GM12878 (cell line): Measurements from ENCODE around the gene TRAP1. TPM values are rescaled to one million over a fixed set of nuclear protein-coding genes. Genes with fewer than 3 reads are reported as not detected.

ENCODE experiments used
- ATAC-seq: fragments of 200-7000 bp; cut with Tn5 transposase; 3 replicates; pipeline ENCODE4 v1.9.1; 2020; ENCODE audit warnings: mild to moderate bottlenecking, moderate library complexity
- BruUV-seq: library from RNA; stranded (reverse); fragments of 400-500 nt; replicated peaks from 2 replicates; lab custom pipeline; 2021; lab: Mats Ljungman, UMichigan
- CTCF ChIA-PET: fragments of 300-600 bp; sonication (Branson Sonifier 250); formaldehyde crosslinking; extraction: SDS; loops from one replicate; lab custom pipeline; 2021; ENCODE audit warnings: inconsistent platforms; lab: Yijun Ruan, JAX
- POLR2A ChIA-PET: fragments of 350-600 bp; formaldehyde crosslinking; extraction: SDS; loops from one replicate; lab custom pipeline; 2021; ENCODE audit warnings: inconsistent platforms; lab: Charles Lee
- RAD21 ChIA-PET: fragments of 300-600 bp; sonication (Branson Sonifier 250); formaldehyde crosslinking; loops from one replicate; lab custom pipeline; 2023; ENCODE audit warnings: antibody characterized with exemption; ENCODE audit not compliant: unreplicated experiment; lab: Charles Lee
- SMC1A ChIA-PET: fragments of 300-600 bp; sonication (Branson Sonifier 250); formaldehyde crosslinking; loops from one replicate; lab custom pipeline; 2023; ENCODE audit not compliant: unreplicated experiment, uncharacterized antibody; lab: Charles Lee
- DNase-seq: peaks from one replicate; pipeline ENCODE4 v3.0.0-alpha.2; 2011; ENCODE audit warnings: low read depth, low spot score
- FAIRE-seq: peaks from 3 replicates; lab custom pipeline; 2011; peaks lifted over from hg19 to GRCh38; lab: Jason Lieb, UNC
- H2AFZ ChIP-seq: 2 replicates; pipeline ENCODE4 v1.6.0; 2011; ENCODE audit warnings: low read depth, low read length, control low read depth; ENCODE audit not compliant: control insufficient read depth
- H3K27ac ChIP-seq: 2 replicates; pipeline ENCODE4 v1.5.1; 2011; ENCODE audit warnings: control low read depth; ENCODE audit not compliant: control insufficient read depth, insufficient read depth
- H3K27me3 ChIP-seq, 2 experiments: replicated peaks in 1 of 2; 2 replicates each; pipeline versions ENCODE4 v1.6.0 to v1.6.1; 2011; ENCODE audit warnings: low read length in 1 of 2; ENCODE audit not compliant: control insufficient read depth in 2 of 2, insufficient read depth in 2 of 2
- H3K36me3 ChIP-seq, 2 experiments: 2 replicates each; pipeline ENCODE4 v1.5.1; 2011; ENCODE audit warnings: low read length in 1 of 2; ENCODE audit not compliant: control insufficient read depth in 2 of 2, insufficient read depth in 2 of 2
- H3K4me1 ChIP-seq: 2 replicates; pipeline ENCODE4 v1.6.1; 2011; ENCODE audit warnings: mild to moderate bottlenecking, low read length, moderate library complexity, mixed read lengths; ENCODE audit not compliant: control insufficient read depth, insufficient read depth
- H3K4me2 ChIP-seq: 2 replicates; pipeline ENCODE4 v1.6.0; 2011; ENCODE audit warnings: control low read depth; ENCODE audit not compliant: control insufficient read depth, insufficient read depth
- H3K4me3 ChIP-seq: fragments of 200-600 bp; sonication (generic); 2 replicates; pipeline ENCODE4 v1.5.1; 2016
- H3K79me2 ChIP-seq: 2 replicates; pipeline ENCODE4 v1.6.0; 2011; ENCODE audit warnings: low read length; ENCODE audit not compliant: control insufficient read depth, insufficient read depth
- H3K9ac ChIP-seq: 2 replicates; pipeline ENCODE4 v1.8.0; 2011; ENCODE audit warnings: low read length, control low read depth, mixed read lengths; ENCODE audit not compliant: control insufficient read depth, insufficient read depth
- H3K9me3 ChIP-seq: replicated peaks from 3 replicates; pipeline ENCODE4 v1.5.1; 2011; ENCODE audit warnings: mild to moderate bottlenecking, low read length; ENCODE audit not compliant: control insufficient read depth, insufficient read depth
- H4K20me1 ChIP-seq: 2 replicates; pipeline ENCODE4 v1.6.0; 2011; ENCODE audit not compliant: control insufficient read depth, insufficient read depth
- BCL3 ChIP-seq: IDR thresholded peaks from 2 replicates; pipeline ENCODE4 v1.6.1; 2011; ENCODE audit warnings: borderline replicate concordance, low read depth, mild to moderate bottlenecking, moderate library complexity, low read length; ENCODE audit not compliant: insufficient read depth, poor library complexity, severe bottlenecking
- CREM ChIP-seq: IDR thresholded peaks from 2 replicates; pipeline ENCODE4 v1.6.1; 2014; ENCODE audit warnings: antibody characterized with exemption, low read depth
- EGR1 ChIP-seq, 2 experiments: IDR thresholded peaks; 1 replicate in 1 of 2; 2 replicates in 1 of 2; pipeline ENCODE4 v1.6.1; 2011 to 2012; ENCODE audit warnings: low read depth in 2 of 2, low read length in 2 of 2, borderline replicate concordance in 1 of 2, mild to moderate bottlenecking in 1 of 2, moderate library complexity in 1 of 2
- FOXK2 ChIP-seq: fragments of 450-650 bp; IDR thresholded peaks from 2 replicates; pipeline ENCODE4 v1.6.1; 2017; ENCODE audit warnings: mild to moderate bottlenecking, moderate library complexity
- GABPA ChIP-seq: IDR thresholded peaks from 2 replicates; pipeline ENCODE4 v1.6.1; 2014; ENCODE audit warnings: antibody characterized with exemption, low read depth, mild to moderate bottlenecking, inconsistent platforms
- NFIC ChIP-seq: IDR thresholded peaks from 2 replicates; pipeline ENCODE4 v1.6.1; 2012; ENCODE audit warnings: low read depth, mild to moderate bottlenecking, inconsistent platforms, low read length, moderate library complexity
- PKNOX1 ChIP-seq: fragments of 450-650 bp; IDR thresholded peaks from 2 replicates; pipeline ENCODE4 v1.6.1; 2016; ENCODE audit warnings: mild to moderate bottlenecking
- RCOR1 ChIP-seq: conservative IDR thresholded peaks from 2 replicates; pipeline ENCODE4 v1.6.1; 2012; ENCODE audit warnings: low read depth, low read length, improper control_type of control experiment
- RFX5 ChIP-seq: IDR thresholded peaks from 2 replicates; pipeline ENCODE4 v1.6.1; 2011; ENCODE audit warnings: low read depth, low read length, improper control_type of control experiment
- SREBF2 ChIP-seq: IDR thresholded peaks from 2 replicates; pipeline ENCODE4 v1.6.1; 2012; ENCODE audit warnings: mild to moderate bottlenecking, low read length
- STAT1 ChIP-seq: fragments of 450-650 bp; conservative IDR thresholded peaks from 2 replicates; pipeline ENCODE4 v1.6.1; 2014; ENCODE audit warnings: antibody characterized with exemption, mild to moderate bottlenecking
- STAT3 ChIP-seq: IDR thresholded peaks from 2 replicates; pipeline ENCODE4 v1.6.1; 2011; ENCODE audit warnings: low read depth, low read length, improper control_type of control experiment
- ZNF24 ChIP-seq: fragments of 450-650 bp; IDR thresholded peaks from 2 replicates; pipeline ENCODE4 v1.6.1; 2017; ENCODE audit warnings: antibody characterized with exemption, mild to moderate bottlenecking
- ZNF384 ChIP-seq: IDR thresholded peaks from 2 replicates; pipeline ENCODE4 v1.6.1; 2012; ENCODE audit warnings: low read depth, mild to moderate bottlenecking, low read length, improper control_type of control experiment, borderline replicate concordance
- WGBS: methylation state at CpG from one replicate; pipeline ENCODE4 v1.1.6; 2016; ENCODE audit warnings: low lambda C conversion rate; ENCODE audit not compliant: insufficient replicate concordance, insufficient coverage; ENCODE audit errors: missing lambda C conversion rate; 5-methylcytosine and 5-hydroxymethylcytosine counted together
- in situ Hi-C: fragments of 300-500 bp; cut with MboI; formaldehyde crosslinking; loops from 9 replicates; pipeline ENCODE4 v1.14.3; 2018; ENCODE audit warnings: mixed read lengths
- intact Hi-C: fragments of 100-400 bp; cut with micrococcal nuclease; formaldehyde crosslinking; loops from one replicate; pipeline ENCODE4 v1.14.2; 2022; ENCODE audit not compliant: unreplicated experiment
- polyA plus RNA-seq, 11 experiments: library from polyadenylated mRNA; depleted of rRNA in 4 of 11; unstranded in 6 of 11; stranded (reverse) in 5 of 11; fragments of >200 nt; fragmentation: Nextera tagmentation in 4 of 11; fragmentation: Illumina TruSeq in 1 of 11; extraction: Ambion mirVana in 4 of 11; extraction: Trizol in 1 of 11; gene quantifications; 1 replicate in 1 of 11; 2 replicates in 10 of 11; pipeline versions ENCODE4 v1.2.1 to v1.2.3, GENCODE V29; 2011 to 2016; ENCODE audit warnings: inconsistent platforms in 2 of 11, missing spikeins in 2 of 11, low read depth in 1 of 11
- total RNA-seq, 4 experiments: library from RNA; depleted of rRNA in 3 of 4; stranded (reverse); fragments of >200 nt in 3 of 4; fragmentation: Illumina TruSeq in 1 of 4; extraction: Trizol in 1 of 4; gene quantifications; 2 replicates each; pipeline versions ENCODE4 v1.2.1 to v1.2.3, GENCODE V29; 2013 to 2021

TRAP1 gene
- total and polyA plus RNA-seq, 10 of the 15 experiments (the other 5 are each of a cell fraction or from before 2014, with no cell fraction given): 16.3 to 442 (median 241) TPM

GRCh38 chr16:3611146-3611975 lies 106.0 kb downstream of the TRAP1 start, which contains the start of gene SLX4 (continued):
- TF ChIP-seq BCL3: peak; percentile 12
- TF ChIP-seq RCOR1: 0 out of 2 replicates have a peak, but pooled peaks have one; percentile 4
- TF ChIP-seq ZNF24: no peak
- no peak for TF ChIP-seq FOXK2
- TF ChIP-seq GABPA: 0 out of 2 replicates have a peak, but pooled peaks have one; percentile 37
- no peak for TF ChIP-seq RFX5
- TF ChIP-seq CREM: no peak
- peak in 1 of 2 experiments; percentile 96; a peak in 2 of 3 replicates for TF ChIP-seq EGR1 (IDR thresholded peaks at IDR 0.05; ENCODE audit: borderline replicate concordance in 1 of 2, low read depth in 2 of 2, low read length in 2 of 2)
- TF ChIP-seq SREBF2: no peak
- TF ChIP-seq ZNF384: no peak

- peak overlapping the region; percentile 88 for H2AFZ ChIP-seq
- no peaks in the 10 kb centered on the region for H4K20me1 ChIP-seq
- WGBS: 2% methylated on average over 10 of the region's 10 CpGs
- H3K9me3 ChIP-seq: no peaks in the 10 kb centered on the region
- no TSS peak for BruUV-seq
- peak overlapping the region; percentile 92 for H3K9ac ChIP-seq
- peak overlapping the region; percentile 61 for H3K4me2 ChIP-seq
- peaks cover 28% of the 10 kb centered on the region for H3K4me1 ChIP-seq
- CTCF ChIA-PET: no interaction called here
- in situ Hi-C loops (no loop called here), intact Hi-C loops (no loop called here)
- ATAC-seq (no peak), DNase-seq (no peak), FAIRE-seq (no peak)
- no peaks in the 10 kb centered on the region for H3K27me3 ChIP-seq
- H3K27ac ChIP-seq: peak overlapping the region; percentile 88
- peaks cover 0 to 2% of the 10 kb centered on the region in 2 experiments; a peak in 1 of 4 replicates for H3K36me3 ChIP-seq
- POLR2A ChIA-PET: interaction anchor here (0.6 to 1.1 kb wide), 3 partner anchors 12 to 30 kb away, joined by 3 to 9 read pairs (median 4); no protein-coding TSS in a partner anchor
- RAD21 ChIA-PET: no interaction called here
- peak overlapping the region; percentile 96 for H3K4me3 ChIP-seq
- peaks cover 49% of the 10 kb centered on the region for H3K79me2 ChIP-seq
- TF ChIP-seq STAT3 (no peak), PKNOX1 (no peak), RCOR1 (0 out of 2 replicates have a peak, but pooled peaks have one; percentile 11), NFIC (no peak), STAT1 (no peak)
- SMC1A ChIA-PET: interaction anchor here (0.6 kb wide), 1 partner anchor 36 kb away, joined by 3 read pairs; no protein-coding TSS in a partner anchor
These were observed 106.6 kb downstream of the TRAP1 start for GRCh38 chr16:3610698-3611145.
